ENCODE data around the gene GABRG3.

DNA sequence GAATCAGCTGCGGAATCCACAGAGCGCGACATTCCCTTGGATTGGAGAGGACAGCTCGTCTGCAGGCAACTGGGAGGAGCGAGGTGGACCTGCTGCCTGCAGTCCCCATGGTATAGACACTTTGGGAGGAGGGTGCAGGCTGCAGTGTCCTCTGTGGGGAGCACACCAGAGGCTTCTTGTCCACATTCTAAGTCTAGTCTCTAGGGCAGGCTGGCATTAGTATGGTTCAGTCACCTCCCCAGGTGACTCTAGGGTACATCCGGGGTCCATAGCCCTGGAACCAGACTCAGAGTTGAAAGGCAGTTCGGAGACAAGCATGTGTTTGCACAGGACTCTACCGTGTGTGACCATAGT lies 118.2 kb downstream of the GABRG3 start:
- TF ChIP-seq RARB (CRISPR knock-in tag; IDR thresholded peaks at IDR 0.05) (no peak), ESRRG (CRISPR knock-in tag; IDR thresholded peaks at IDR 0.05) (no peak), ZNF70 (CRISPR knock-in tag; IDR thresholded peaks at IDR 0.05) (no peak), TCF4 (CRISPR knock-in tag; IDR thresholded peaks at IDR 0.05; ENCODE audit: borderline replicate concordance) (no peak), GLIS3 (CRISPR knock-in tag; IDR thresholded peaks at IDR 0.05) (no peak), TOX (CRISPR knock-in tag; IDR thresholded peaks at IDR 0.05; ENCODE audit: borderline replicate concordance) (no peak), ZFP3 (CRISPR knock-in tag; IDR thresholded peaks at IDR 0.05) (no peak), ARNTL (CRISPR knock-in tag; IDR thresholded peaks at IDR 0.05; ENCODE audit: borderline replicate concordance, low read depth) (no peak), BACH2 (CRISPR knock-in tag; IDR thresholded peaks at IDR 0.05; ENCODE audit: borderline replicate concordance) (no peak), ZFP30 (CRISPR knock-in tag; IDR thresholded peaks at IDR 0.05) (no peak)
- TF ChIP-seq, protein P1, sequence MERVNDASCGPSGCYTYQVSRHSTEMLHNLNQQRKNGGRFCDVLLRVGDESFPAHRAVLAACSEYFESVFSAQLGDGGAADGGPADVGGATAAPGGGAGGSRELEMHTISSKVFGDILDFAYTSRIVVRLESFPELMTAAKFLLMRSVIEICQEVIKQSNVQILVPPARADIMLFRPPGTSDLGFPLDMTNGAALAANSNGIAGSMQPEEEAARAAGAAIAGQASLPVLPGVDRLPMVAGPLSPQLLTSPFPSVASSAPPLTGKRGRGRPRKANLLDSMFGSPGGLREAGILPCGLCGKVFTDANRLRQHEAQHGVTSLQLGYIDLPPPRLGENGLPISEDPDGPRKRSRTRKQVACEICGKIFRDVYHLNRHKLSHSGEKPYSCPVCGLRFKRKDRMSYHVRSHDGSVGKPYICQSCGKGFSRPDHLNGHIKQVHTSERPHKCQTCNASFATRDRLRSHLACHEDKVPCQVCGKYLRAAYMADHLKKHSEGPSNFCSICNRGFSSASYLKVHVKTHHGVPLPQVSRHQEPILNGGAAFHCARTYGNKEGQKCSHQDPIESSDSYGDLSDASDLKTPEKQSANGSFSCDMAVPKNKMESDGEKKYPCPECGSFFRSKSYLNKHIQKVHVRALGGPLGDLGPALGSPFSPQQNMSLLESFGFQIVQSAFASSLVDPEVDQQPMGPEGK (CRISPR knock-in tag; IDR thresholded peaks at IDR 0.05; ENCODE audit: borderline replicate concordance): no peak
- TF ChIP-seq, protein P2, sequence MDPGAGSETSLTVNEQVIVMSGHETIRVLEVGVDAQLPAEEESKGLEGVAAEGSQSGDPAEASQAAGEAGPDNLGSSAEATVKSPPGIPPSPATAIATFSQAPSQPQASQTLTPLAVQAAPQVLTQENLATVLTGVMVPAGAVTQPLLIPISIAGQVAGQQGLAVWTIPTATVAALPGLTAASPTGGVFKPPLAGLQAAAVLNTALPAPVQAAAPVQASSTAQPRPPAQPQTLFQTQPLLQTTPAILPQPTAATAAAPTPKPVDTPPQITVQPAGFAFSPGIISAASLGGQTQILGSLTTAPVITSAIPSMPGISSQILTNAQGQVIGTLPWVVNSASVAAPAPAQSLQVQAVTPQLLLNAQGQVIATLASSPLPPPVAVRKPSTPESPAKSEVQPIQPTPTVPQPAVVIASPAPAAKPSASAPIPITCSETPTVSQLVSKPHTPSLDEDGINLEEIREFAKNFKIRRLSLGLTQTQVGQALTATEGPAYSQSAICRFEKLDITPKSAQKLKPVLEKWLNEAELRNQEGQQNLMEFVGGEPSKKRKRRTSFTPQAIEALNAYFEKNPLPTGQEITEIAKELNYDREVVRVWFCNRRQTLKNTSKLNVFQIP (CRISPR knock-in tag; IDR thresholded peaks at IDR 0.05; ENCODE audit: borderline replicate concordance, low read depth): no peak
- TF ChIP-seq, protein P3, sequence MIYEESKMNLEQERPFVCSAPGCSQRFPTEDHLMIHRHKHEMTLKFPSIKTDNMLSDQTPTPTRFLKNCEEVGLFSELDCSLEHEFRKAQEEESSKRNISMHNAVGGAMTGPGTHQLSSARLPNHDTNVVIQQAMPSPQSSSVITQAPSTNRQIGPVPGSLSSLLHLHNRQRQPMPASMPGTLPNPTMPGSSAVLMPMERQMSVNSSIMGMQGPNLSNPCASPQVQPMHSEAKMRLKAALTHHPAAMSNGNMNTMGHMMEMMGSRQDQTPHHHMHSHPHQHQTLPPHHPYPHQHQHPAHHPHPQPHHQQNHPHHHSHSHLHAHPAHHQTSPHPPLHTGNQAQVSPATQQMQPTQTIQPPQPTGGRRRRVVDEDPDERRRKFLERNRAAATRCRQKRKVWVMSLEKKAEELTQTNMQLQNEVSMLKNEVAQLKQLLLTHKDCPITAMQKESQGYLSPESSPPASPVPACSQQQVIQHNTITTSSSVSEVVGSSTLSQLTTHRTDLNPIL (CRISPR knock-in tag; IDR thresholded peaks at IDR 0.05; ENCODE audit: low read depth): no peak
- TF ChIP-seq, protein P4, sequence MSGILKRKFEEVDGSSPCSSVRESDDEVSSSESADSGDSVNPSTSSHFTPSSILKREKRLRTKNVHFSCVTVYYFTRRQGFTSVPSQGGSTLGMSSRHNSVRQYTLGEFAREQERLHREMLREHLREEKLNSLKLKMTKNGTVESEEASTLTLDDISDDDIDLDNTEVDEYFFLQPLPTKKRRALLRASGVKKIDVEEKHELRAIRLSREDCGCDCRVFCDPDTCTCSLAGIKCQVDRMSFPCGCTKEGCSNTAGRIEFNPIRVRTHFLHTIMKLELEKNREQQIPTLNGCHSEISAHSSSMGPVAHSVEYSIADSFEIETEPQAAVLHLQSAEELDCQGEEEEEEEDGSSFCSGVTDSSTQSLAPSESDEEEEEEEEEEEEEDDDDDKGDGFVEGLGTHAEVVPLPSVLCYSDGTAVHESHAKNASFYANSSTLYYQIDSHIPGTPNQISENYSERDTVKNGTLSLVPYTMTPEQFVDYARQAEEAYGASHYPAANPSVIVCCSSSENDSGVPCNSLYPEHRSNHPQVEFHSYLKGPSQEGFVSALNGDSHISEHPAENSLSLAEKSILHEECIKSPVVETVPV (CRISPR knock-in tag; IDR thresholded peaks at IDR 0.05): no peak

Data from SK-N-SH treated with all-trans-retinoic acid at 6 μM for 48 hours (cell line).